Activated naive CD8-positive, alpha-beta T cell treated with anti-CD3 and anti-CD28 coated beads, Interleukin-2, amount 50 U/mL, for 24 hours (primary cell): Measurements from ENCODE around the gene KRTAP4-2.
"Not testable (repeated sequence)": the region's sequence is repeated elsewhere in the genome, so short reads cannot be mapped to it uniquely, and the experiment has no call there.

Experiments used
- ATAC-seq: fragments of 150-1000 bp; cut with Tn5 transposase; one replicate; pipeline ENCODE4 v1.10.0; 2021
- DNase-seq: peaks from one replicate; pipeline ENCODE4 v3.0.0; 2021
- H3K27ac Mint-ChIP-seq: one replicate; pipeline ENCODE4 v1.8.0; 2021; ENCODE audit warnings: mild to moderate bottlenecking, mixed read lengths
- H3K27me3 Mint-ChIP-seq: one replicate; pipeline ENCODE4 v1.8.0; 2021; ENCODE audit warnings: mixed read lengths
- H3K36me3 Mint-ChIP-seq: one replicate; pipeline ENCODE4 v1.8.0; 2021; ENCODE audit warnings: low read depth, mixed read lengths
- H3K4me1 Mint-ChIP-seq: one replicate; pipeline ENCODE4 v1.8.0; 2021; ENCODE audit warnings: mixed read lengths
- H3K4me3 Mint-ChIP-seq: one replicate; pipeline ENCODE4 v1.8.0; 2021; ENCODE audit warnings: mild to moderate bottlenecking, moderate library complexity, mixed read lengths
- H3K9me3 Mint-ChIP-seq: one replicate; pipeline ENCODE4 v1.8.0; 2021; ENCODE audit warnings: mixed read lengths

KRTAP4-2 gene

GRCh38 chr17:41147531-41148204 lies 30.4 kb downstream of the KRTAP4-2 start:
- no peak overlapping the region for H3K4me3 Mint-ChIP-seq
- H3K27ac Mint-ChIP-seq: no peak overlapping the region
- peaks cover 13% of the 10 kb centered on the region for H3K9me3 Mint-ChIP-seq
- DNase-seq: no peak
- peaks cover 6% of the 10 kb centered on the region for H3K36me3 Mint-ChIP-seq
- H3K4me1 Mint-ChIP-seq: peaks cover 1% of the 10 kb centered on the region
- no peak for ATAC-seq
- H3K27me3 Mint-ChIP-seq: no peaks in the 10 kb centered on the region

- H3K36me3 Mint-ChIP-seq: peaks cover 10% of the 10 kb centered on the region
These were observed 32.8 kb downstream of the KRTAP4-2 start for GRCh38 chr17:41145261-41145660.

GRCh38 chr17:41144846-41145245 lies 33.2 kb downstream of the KRTAP4-2 start:
- no peak overlapping the region for H3K4me3 Mint-ChIP-seq
- peaks cover 1% of the 10 kb centered on the region for H3K4me1 Mint-ChIP-seq
- H3K9me3 Mint-ChIP-seq: peaks cover 25% of the 10 kb centered on the region
- ATAC-seq (no peak), DNase-seq (no peak)
- no peak overlapping the region for H3K27ac Mint-ChIP-seq
- H3K27me3 Mint-ChIP-seq: no peaks in the 10 kb centered on the region
- H3K36me3 Mint-ChIP-seq: peaks cover 10% of the 10 kb centered on the region

More at GRCh38 chr17:41145261-41145660, 32.8 kb downstream of the KRTAP4-2 start:
- DNase-seq: no peak
- no peak for ATAC-seq
- no peak overlapping the region for H3K27ac Mint-ChIP-seq
- H3K4me3 Mint-ChIP-seq: no peak overlapping the region
- H3K9me3 Mint-ChIP-seq: peaks cover 25% of the 10 kb centered on the region
- H3K4me1 Mint-ChIP-seq: peaks cover 1% of the 10 kb centered on the region
- H3K27me3 Mint-ChIP-seq: no peaks in the 10 kb centered on the region

- Mint-ChIP-seq H3K4me3 (no peak overlapping the region), H3K4me1 (no peaks in the 10 kb centered on the region), H3K36me3 (peaks cover 14% of the 10 kb centered on the region), H3K27ac (no peak overlapping the region), H3K27me3 (peaks cover 2% of the 10 kb centered on the region), H3K9me3 (peaks cover 38% of the 10 kb centered on the region)
- no peak for ATAC-seq
- DNase-seq: no peak
These were observed 36.7 kb downstream of the KRTAP4-2 start for GRCh38 chr17:41141361-41141760.

GRCh38 chr17:41140360-41141131 lies 37.5 kb downstream of the KRTAP4-2 start, which contains the start of gene KRTAP4-6:
Gene KRTAP4-6 (minus strand): TSS chr17:41140544. CDS start chr17:41140487, 57 bp downstream.
- ATAC-seq: no peak
- peaks cover 2% of the 10 kb centered on the region for H3K27me3 Mint-ChIP-seq
- DNase-seq: no peak
- H3K9me3 Mint-ChIP-seq: peaks cover 38% of the 10 kb centered on the region
- peaks cover 14% of the 10 kb centered on the region for H3K36me3 Mint-ChIP-seq
- no peak within 1 kb of the TSS for H3K4me3 Mint-ChIP-seq
- H3K4me1 Mint-ChIP-seq: no peaks in the 10 kb centered on the region
- H3K27ac Mint-ChIP-seq: no peak within 1 kb of the TSS

GRCh38 chr17:41139865-41140264 lies 38.2 kb downstream of the KRTAP4-2 start:
- not testable (repeated sequence) for H3K27ac Mint-ChIP-seq, DNase-seq, H3K27me3 Mint-ChIP-seq, ATAC-seq, H3K4me1 Mint-ChIP-seq, H3K4me3 Mint-ChIP-seq
- H3K36me3 Mint-ChIP-seq: peaks cover 14% of the 10 kb centered on the region
- peaks cover 38% of the 10 kb centered on the region for H3K9me3 Mint-ChIP-seq

GRCh38 chr17:41133880-41134735 lies 43.9 kb downstream of the KRTAP4-2 start:
- Mint-ChIP-seq H3K36me3 (peaks cover 1% of the 10 kb centered on the region), H3K4me1 (peaks cover 23% of the 10 kb centered on the region), H3K9me3 (peaks cover 9% of the 10 kb centered on the region), H3K27ac (no peak overlapping the region), H3K4me3 (no peak overlapping the region), H3K27me3 (no peaks in the 10 kb centered on the region)
- DNase-seq: no peak
- no peak for ATAC-seq

GRCh38 chr17:41131979-41132378 lies 46.0 kb downstream of the KRTAP4-2 start:
- DNase-seq (no peak), ATAC-seq (no peak)
- Mint-ChIP-seq H3K27ac (no peak overlapping the region), H3K4me1 (peaks cover 23% of the 10 kb centered on the region), H3K36me3 (no peaks in the 10 kb centered on the region), H3K27me3 (no peaks in the 10 kb centered on the region), H3K4me3 (no peak overlapping the region), H3K9me3 (peaks cover 2% of the 10 kb centered on the region)
